Adrenal gland (tissue), 5 donors: ENCODE measurements around the gene C13orf46.

Source experiments
- CTCF ChIP-seq, 6 experiments: fragments of 450-650 bp in 4 of 6; fragments of 200-600 bp in 2 of 6; sonication (generic) in 1 of 6; IDR thresholded peaks; 1 replicate in 5 of 6; 2 replicates in 1 of 6; pipeline versions ENCODE4 v1.5.1 to v1.8.0; 2016 to 2021; ENCODE audit warnings: antibody characterized with exemption in 6 of 6, mild to moderate bottlenecking in 2 of 6, moderate library complexity in 1 of 6
- POLR2A ChIP-seq, 2 donors: fragments of 450-650 bp; IDR thresholded peaks; one replicate each; pipeline ENCODE4 v1.6.1; 2017; ENCODE audit warnings: antibody characterized with exemption in 2 of 2, mild to moderate bottlenecking in 2 of 2, moderate library complexity in 1 of 2
- donor health status: DM: no; HTN: no; CAD: no.

- peak; percentile 11 to 62 (median 53) for TF ChIP-seq CTCF (IDR thresholded peaks at IDR 0.05)
- TF ChIP-seq POLR2A (IDR thresholded peaks at IDR 0.05): no peak
Measured at GRCh38 chr13:113904411-113904810, 69.5 kb downstream of the C13orf46 start.
